ENCODE data around the gene UBE2D4. TPM values are rescaled to one million over a fixed set of nuclear protein-coding genes. Genes with fewer than 3 reads are reported as not detected.
"Not testable (repeated sequence)": the region's sequence is repeated elsewhere in the genome, so short reads cannot be mapped to it uniquely, and the experiment has no call there.

UBE2D4 gene
- total RNA-seq, 1 donor from 2014 or later = 17.0 TPM

- DNase-seq (ENCODE audit: low read depth) = no peak
These were observed 11.4 kb upstream of the UBE2D4 start for GRCh38 chr7:43914795-43915194.

- no peak for DNase-seq (ENCODE audit: low read depth)
These were observed 10.3 kb upstream of the UBE2D4 start for GRCh38 chr7:43915907-43916306.

GRCh38 chr7:43921423-43921822, 4.8 kb upstream of the UBE2D4 start:
- DNase-seq (ENCODE audit: low read depth) = no peak

GRCh38 chr7:43922726-43923125, 3.5 kb upstream of the UBE2D4 start:
- no peak for DNase-seq (ENCODE audit: low read depth)

GRCh38 chr7:43926798-43927123, 525 bp downstream of the UBE2D4 start:
- no peak for DNase-seq (ENCODE audit: low read depth)

GRCh38 chr7:43927810-43928209, 1.6 kb downstream of the UBE2D4 start:
- no peak for DNase-seq (ENCODE audit: low read depth)

GRCh38 chr7:43929529-43930457, 3.6 kb downstream of the UBE2D4 start:
- DNase-seq (ENCODE audit: low read depth) = no peak

- no peak for DNase-seq (ENCODE audit: low read depth)
These were observed 5.1 kb downstream of the UBE2D4 start for GRCh38 chr7:43931346-43931745.

GRCh38 chr7:43933902-43934560, 7.8 kb downstream of the UBE2D4 start:
- DNase-seq (ENCODE audit: low read depth) = no peak

- DNase-seq (ENCODE audit: low read depth) = no peak
These were observed 11.2 kb downstream of the UBE2D4 start for GRCh38 chr7:43937444-43937843.

GRCh38 chr7:43938892-43939482, 12.8 kb downstream of the UBE2D4 start:
- no peak for DNase-seq (ENCODE audit: low read depth)

GRCh38 chr7:43942250-43942649, 16.0 kb downstream of the UBE2D4 start:
- DNase-seq (ENCODE audit: low read depth) = no peak

GRCh38 chr7:43942997-43943396, 16.8 kb downstream of the UBE2D4 start:
- DNase-seq (ENCODE audit: low read depth) = no peak

- no peak for DNase-seq (ENCODE audit: low read depth)
These were observed 17.4 kb downstream of the UBE2D4 start for GRCh38 chr7:43943417-43944187.

- no peak for DNase-seq (ENCODE audit: low read depth)
These were observed 18.1 kb downstream of the UBE2D4 start for GRCh38 chr7:43944286-43944685.

- DNase-seq (ENCODE audit: low read depth) = no peak
These were observed 25.8 kb downstream of the UBE2D4 start for GRCh38 chr7:43952028-43952427.

- DNase-seq (ENCODE audit: low read depth) = no peak
These were observed 26.8 kb downstream of the UBE2D4 start for GRCh38 chr7:43953071-43953470.

GRCh38 chr7:43954524-43955228, 28.4 kb downstream of the UBE2D4 start:
- DNase-seq (ENCODE audit: low read depth) = peak; percentile 62

- DNase-seq (ENCODE audit: low read depth) = no peak
These were observed 29.8 kb downstream of the UBE2D4 start for GRCh38 chr7:43956027-43956426.

- no peak for DNase-seq (ENCODE audit: low read depth)
These were observed 34.7 kb downstream of the UBE2D4 start for GRCh38 chr7:43960933-43961332.

GRCh38 chr7:43966392-43966791, 40.2 kb downstream of the UBE2D4 start:
- not testable (repeated sequence) for DNase-seq (ENCODE audit: low read depth)
